ENCODE measurements around the gene UFSP2. TPM values are rescaled to one million over a fixed set of nuclear protein-coding genes. Genes with fewer than 3 reads are reported as not detected.

UFSP2 gene
- total and polyA plus RNA-seq, 4 donors: 12.2 to 17.2 (median 14.7) TPM

- TF ChIP-seq NR2F2 (IDR thresholded peaks at IDR 0.05): no peak
- TF ChIP-seq ZBTB33 (IDR thresholded peaks at IDR 0.05): no peak
Observed at GRCh38 chr4:185470501-185471195, 44.9 kb upstream of the UFSP2 start (continued).

DNA sequence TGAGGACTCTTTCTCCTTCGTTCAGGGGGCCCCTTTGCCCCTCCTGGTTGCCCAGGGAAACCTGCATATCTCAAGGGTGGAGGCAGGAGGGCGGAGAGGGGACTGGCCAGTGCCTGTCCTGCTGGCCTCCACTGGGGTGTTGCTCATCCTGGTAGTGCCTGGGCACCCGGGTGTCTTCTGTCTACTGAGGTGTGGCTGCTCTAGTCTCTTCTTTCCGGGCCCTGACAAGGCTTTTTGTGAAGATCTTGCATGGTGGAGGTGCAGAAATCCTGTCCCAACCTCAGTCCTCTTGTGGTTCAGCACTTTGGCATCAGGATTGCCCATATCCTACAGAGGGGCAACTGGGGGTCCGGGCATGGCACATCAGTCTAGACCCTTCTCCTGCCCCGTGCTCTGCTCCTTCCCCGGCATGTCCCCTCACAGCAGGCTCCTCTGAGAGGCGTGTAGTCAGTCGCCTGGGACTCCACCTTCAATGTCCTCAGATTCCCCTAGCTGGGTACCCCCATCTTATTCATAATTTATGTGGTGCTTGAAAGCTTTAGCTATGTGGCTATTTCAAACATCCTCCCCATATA lies 43.9 kb upstream of the UFSP2 start:
- H3K4me3 ChIP-seq (ENCODE audit: low read depth in 1 of 3, low read length in 3 of 3): no peak overlapping the region
- H3K36me3 ChIP-seq (ENCODE audit: control insufficient read depth in 4 of 4, insufficient read depth in 3 of 4, low read depth in 1 of 4, low read length in 3 of 4): no peaks in the 10 kb centered on the region
- H3K27me3 ChIP-seq (ENCODE audit: control insufficient read depth in 4 of 4, insufficient read depth in 4 of 4, low read length in 3 of 4): no peaks in the 10 kb centered on the region
- H3K9me3 ChIP-seq (ENCODE audit: control insufficient read depth in 4 of 4, low read length in 3 of 4): no peaks in the 10 kb centered on the region
- H3K27ac ChIP-seq (ENCODE audit: low read depth in 1 of 2, low read length in 2 of 2): no peak overlapping the region
- no peak overlapping the region for H3K9ac ChIP-seq (ENCODE audit: low read depth in 1 of 2, low read length in 2 of 2)
- DNase-seq (ENCODE audit: low spot score): no peak
- TF ChIP-seq RXRA (IDR thresholded peaks at IDR 0.05) (no peak), FOXA2 (IDR thresholded peaks at IDR 0.05) (no peak), RAD21 (IDR thresholded peaks at IDR 0.05) (no peak), EGR1 (IDR thresholded peaks at IDR 0.05; ENCODE audit: low read depth in 2 of 2) (no peak), HNF4G (IDR thresholded peaks at IDR 0.05) (no peak), YY1 (IDR thresholded peaks at IDR 0.05) (no peak), JUND (IDR thresholded peaks at IDR 0.05) (no peak), NR2F2 (IDR thresholded peaks at IDR 0.05) (no peak)
- peaks cover 2 to 10% (median 7%) of the 10 kb centered on the region in 4 donors for H3K4me1 ChIP-seq (ENCODE audit: control insufficient read depth in 4 of 4, insufficient read depth in 4 of 4, low read length in 3 of 4)
- 74% methylated on average over 9 of the region's 9 CpGs for WGBS

DNA sequence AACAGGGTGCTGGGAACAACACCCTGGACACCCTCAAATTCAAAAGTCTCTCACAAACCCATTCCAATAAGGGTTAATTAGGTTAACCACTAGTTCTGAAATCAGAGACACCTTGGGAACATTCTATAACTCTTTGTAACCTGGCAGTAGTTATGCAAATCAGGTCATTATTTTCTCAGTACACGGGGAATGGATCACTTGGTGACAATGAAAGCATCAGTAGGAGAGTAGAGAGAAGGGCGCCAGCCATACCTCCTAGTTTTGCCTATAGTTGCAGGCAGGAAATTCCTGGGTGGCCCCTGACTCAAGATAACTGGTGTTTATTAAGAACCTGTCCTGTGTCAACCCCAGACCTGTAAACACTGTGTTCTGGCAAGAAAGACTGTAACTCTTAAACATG lies 43.2 kb upstream of the UFSP2 start:
- no peak overlapping the region for H3K27ac ChIP-seq (ENCODE audit: low read depth in 1 of 2, low read length in 2 of 2)
- peaks cover 2 to 10% (median 7%) of the 10 kb centered on the region in 4 donors for H3K4me1 ChIP-seq (ENCODE audit: control insufficient read depth in 4 of 4, insufficient read depth in 4 of 4, low read length in 3 of 4)
- DNase-seq (ENCODE audit: low spot score): no peak
- no peak overlapping the region for H3K9ac ChIP-seq (ENCODE audit: low read depth in 1 of 2, low read length in 2 of 2)
- no peaks in the 10 kb centered on the region for H3K36me3 ChIP-seq (ENCODE audit: control insufficient read depth in 4 of 4, insufficient read depth in 3 of 4, low read depth in 1 of 4, low read length in 3 of 4)
- H3K4me3 ChIP-seq (ENCODE audit: low read depth in 1 of 3, low read length in 3 of 3): no peak overlapping the region
- no peaks in the 10 kb centered on the region for H3K27me3 ChIP-seq (ENCODE audit: control insufficient read depth in 4 of 4, insufficient read depth in 4 of 4, low read length in 3 of 4)
- TF ChIP-seq EGR1 (IDR thresholded peaks at IDR 0.05; ENCODE audit: low read depth in 2 of 2) (no peak), HNF4G (IDR thresholded peaks at IDR 0.05) (no peak), FOXA1 (IDR thresholded peaks at IDR 0.05) (no peak), ATF3 (IDR thresholded peaks at IDR 0.05) (no peak)
- H3K9me3 ChIP-seq (ENCODE audit: control insufficient read depth in 4 of 4, low read length in 3 of 4): no peaks in the 10 kb centered on the region
- WGBS: 85% methylated on average over 2 of the region's 2 CpGs

- Histone ChIP-seq H3K27me3 (ENCODE audit: control insufficient read depth in 4 of 4, insufficient read depth in 4 of 4, low read length in 3 of 4) (no peaks in the 10 kb centered on the region), H3K27ac (ENCODE audit: low read depth in 1 of 2, low read length in 2 of 2) (no peak overlapping the region), H3K4me3 (ENCODE audit: low read depth in 1 of 3, low read length in 3 of 3) (no peak overlapping the region), H3K4me1 (ENCODE audit: control insufficient read depth in 4 of 4, insufficient read depth in 4 of 4, low read length in 3 of 4) (peaks cover 2 to 10% (median 7%) of the 10 kb centered on the region in 4 donors), H3K9ac (ENCODE audit: low read depth in 1 of 2, low read length in 2 of 2) (no peak overlapping the region), H3K9me3 (ENCODE audit: control insufficient read depth in 4 of 4, low read length in 3 of 4) (no peaks in the 10 kb centered on the region), H3K36me3 (ENCODE audit: control insufficient read depth in 4 of 4, insufficient read depth in 3 of 4, low read depth in 1 of 4, low read length in 3 of 4) (no peaks in the 10 kb centered on the region)
- WGBS: 81% methylated on average over 8 of the region's 8 CpGs
- no peak for DNase-seq (ENCODE audit: low spot score)
- TF ChIP-seq FOXA2 (IDR thresholded peaks at IDR 0.05): no peak
- no peak for TF ChIP-seq YY1 (IDR thresholded peaks at IDR 0.05)
- TF ChIP-seq EGR1 (IDR thresholded peaks at IDR 0.05; ENCODE audit: low read depth in 2 of 2): no peak
Observed at GRCh38 chr4:185467991-185468390, 42.2 kb upstream of the UFSP2 start.

Data from liver (tissue), 9 donors.